Endometrium (tissue), 2 donors: Measurements from ENCODE around the gene LRRC7.
A peak's percentile ranks its signal among the peaks of the same experiment; 100 is the strongest.
"Not testable (repeated sequence)": the region's sequence is repeated elsewhere in the genome, so short reads cannot be mapped to it uniquely, and the experiment has no call there.

Source experiments
- FAIRE-seq: peaks from 2 replicates; lab custom pipeline; 2012; peaks lifted over from hg19 to GRCh38; lab: Jason Lieb, UNC
- donor health status: control.
- donor health status: control.

Gene LRRC7

GRCh38 chr1:69888016-69888415 is 320.3 kb downstream of the LRRC7 start:
- not testable (repeated sequence) for FAIRE-seq

GRCh38 chr1:69888657-69889056 is 320.9 kb downstream of the LRRC7 start:
- no peak for FAIRE-seq

GRCh38 chr1:69898403-69898947 is 330.8 kb downstream of the LRRC7 start:
- FAIRE-seq: no peak

GRCh38 chr1:69911301-69911801 is 343.6 kb downstream of the LRRC7 start:
- FAIRE-seq: no peak

- FAIRE-seq: peak; percentile 98
Observed at GRCh38 chr1:69913977-69914376, 346.3 kb downstream of the LRRC7 start.

GRCh38 chr1:69914976-69915765 is 347.4 kb downstream of the LRRC7 start:
- FAIRE-seq: no peak

- FAIRE-seq: no peak
Observed at GRCh38 chr1:69919129-69919921, 351.6 kb downstream of the LRRC7 start.

- no peak for FAIRE-seq
Observed at GRCh38 chr1:69919922-69920273, 352.2 kb downstream of the LRRC7 start.

GRCh38 chr1:69920426-69920825 is 352.7 kb downstream of the LRRC7 start:
- no peak for FAIRE-seq

- no peak for FAIRE-seq
Observed at GRCh38 chr1:69921486-69921885, 353.8 kb downstream of the LRRC7 start.

- not testable (repeated sequence) for FAIRE-seq
Observed at GRCh38 chr1:69928234-69928633, 360.5 kb downstream of the LRRC7 start.

- no peak for FAIRE-seq
Observed at GRCh38 chr1:69929308-69930057, 361.8 kb downstream of the LRRC7 start.

GRCh38 chr1:69930396-69930795 is 362.7 kb downstream of the LRRC7 start:
- FAIRE-seq: no peak

GRCh38 chr1:69932760-69933159 is 365.0 kb downstream of the LRRC7 start:
- no peak for FAIRE-seq

- no peak for FAIRE-seq
Observed at GRCh38 chr1:69940231-69940630, 372.5 kb downstream of the LRRC7 start.

GRCh38 chr1:69940816-69941215 is 373.1 kb downstream of the LRRC7 start:
- FAIRE-seq: peak; percentile 15

GRCh38 chr1:69943030-69943429 is 375.3 kb downstream of the LRRC7 start:
- FAIRE-seq: no peak

GRCh38 chr1:69946935-69947334 is 379.2 kb downstream of the LRRC7 start:
- FAIRE-seq: no peak

GRCh38 chr1:69947837-69948236 is 380.1 kb downstream of the LRRC7 start:
- FAIRE-seq: no peak

- no peak for FAIRE-seq
Observed at GRCh38 chr1:69952676-69953075, 385.0 kb downstream of the LRRC7 start.

- not testable (repeated sequence) for FAIRE-seq
Observed at GRCh38 chr1:69962452-69962851, 394.7 kb downstream of the LRRC7 start.

GRCh38 chr1:69967245-69967766 is 399.6 kb downstream of the LRRC7 start:
- no peak for FAIRE-seq
